Neutrophil (primary cell): Measurements from ENCODE around the gene OTUD1.

Experiments
- H3K27ac ChIP-seq: fragments of 200-600 bp; sonication (generic); 2 replicates; pipeline ENCODE4 v1.5.1; 2016; ENCODE audit warnings: mild to moderate bottlenecking, moderate library complexity
- H3K27me3 ChIP-seq: fragments of 200-600 bp; sonication (generic); 2 replicates; pipeline ENCODE4 v1.6.0; 2016; ENCODE audit warnings: mild to moderate bottlenecking
- H3K36me3 ChIP-seq: fragments of 200-600 bp; sonication (generic); 2 replicates; pipeline ENCODE4 v1.5.1; 2017
- H3K4me1 ChIP-seq, 2 experiments: fragments of 200-600 bp in 1 of 2; sonication (generic) in 1 of 2; 1 replicate in 1 of 2; 2 replicates in 1 of 2; pipeline versions ENCODE4 v1.5.1 to v1.6.1; 2013 to 2016; ENCODE audit warnings: low read depth in 1 of 2, low read length in 1 of 2, mild to moderate bottlenecking in 1 of 2, moderate library complexity in 1 of 2; ENCODE audit not compliant: control insufficient read depth in 1 of 2, insufficient read depth in 1 of 2
- H3K4me3 ChIP-seq, 2 experiments: fragments of 200-600 bp in 1 of 2; sonication (generic) in 1 of 2; 1 replicate in 1 of 2; 2 replicates in 1 of 2; pipeline ENCODE4 v1.5.1; 2013 to 2016; ENCODE audit warnings: low read depth in 1 of 2, low read length in 1 of 2, mild to moderate bottlenecking in 1 of 2, moderate library complexity in 1 of 2
- H3K9me3 ChIP-seq: fragments of 200-600 bp; sonication (generic); 2 replicates; pipeline ENCODE4 v1.5.1; 2016
- CTCF ChIP-seq: fragments of 200-600 bp; sonication (generic); IDR thresholded peaks from 2 replicates; pipeline ENCODE4 v1.5.1; 2016; ENCODE audit warnings: antibody characterized with exemption

The OTUD1 gene

GRCh38 chr10:23414658-23415057, 24.2 kb upstream of the OTUD1 start:
- Histone ChIP-seq H3K27ac (no peak overlapping the region), H3K9me3 (no peaks in the 10 kb centered on the region), H3K4me1 (no peaks in the 10 kb centered on the region), H3K27me3 (peaks cover 18% of the 10 kb centered on the region), H3K4me3 (no peak overlapping the region), H3K36me3 (no peaks in the 10 kb centered on the region)
- no peak for TF ChIP-seq CTCF

GRCh38 chr10:23417254-23417653, 21.6 kb upstream of the OTUD1 start:
- Histone ChIP-seq H3K36me3 (no peaks in the 10 kb centered on the region), H3K4me3 (no peak overlapping the region), H3K27me3 (peaks cover 18% of the 10 kb centered on the region), H3K4me1 (no peaks in the 10 kb centered on the region), H3K27ac (no peak overlapping the region), H3K9me3 (no peaks in the 10 kb centered on the region)
- TF ChIP-seq CTCF: no peak

GRCh38 chr10:23418051-23418681, 20.7 kb upstream of the OTUD1 start:
- Histone ChIP-seq H3K27ac (no peak overlapping the region), H3K4me1 (no peaks in the 10 kb centered on the region)

GRCh38 chr10:23419201-23419600, 19.7 kb upstream of the OTUD1 start:
- Histone ChIP-seq H3K9me3 (no peaks in the 10 kb centered on the region), H3K36me3 (no peaks in the 10 kb centered on the region), H3K4me1 (no peaks in the 10 kb centered on the region), H3K4me3 (no peak overlapping the region), H3K27ac (no peak overlapping the region), H3K27me3 (peaks cover 13% of the 10 kb centered on the region)
- no peak for TF ChIP-seq CTCF

More at GRCh38 chr10:23418051-23418681, 20.7 kb upstream of the OTUD1 start:
- Histone ChIP-seq H3K27me3 (peaks cover 17% of the 10 kb centered on the region), H3K9me3 (no peaks in the 10 kb centered on the region), H3K4me3 (no peak overlapping the region), H3K36me3 (no peaks in the 10 kb centered on the region)
- TF ChIP-seq CTCF: no peak

GRCh38 chr10:23419655-23420329, 19.1 kb upstream of the OTUD1 start:
- no peak overlapping the region for H3K4me3 ChIP-seq
- no peaks in the 10 kb centered on the region for H3K36me3 ChIP-seq
- TF ChIP-seq CTCF: no peak
- H3K4me1 ChIP-seq: no peaks in the 10 kb centered on the region
- H3K27me3 ChIP-seq: peaks cover 10% of the 10 kb centered on the region
- no peaks in the 10 kb centered on the region for H3K9me3 ChIP-seq
- no peak overlapping the region for H3K27ac ChIP-seq
